GDM1 (cell line): ENCODE measurements around the gene DOCK4.

Experiments
- DNase-seq: peaks from one replicate; lab custom pipeline; 2025; lab: John Stamatoyannopoulos, UW

DOCK4 gene

DNA sequence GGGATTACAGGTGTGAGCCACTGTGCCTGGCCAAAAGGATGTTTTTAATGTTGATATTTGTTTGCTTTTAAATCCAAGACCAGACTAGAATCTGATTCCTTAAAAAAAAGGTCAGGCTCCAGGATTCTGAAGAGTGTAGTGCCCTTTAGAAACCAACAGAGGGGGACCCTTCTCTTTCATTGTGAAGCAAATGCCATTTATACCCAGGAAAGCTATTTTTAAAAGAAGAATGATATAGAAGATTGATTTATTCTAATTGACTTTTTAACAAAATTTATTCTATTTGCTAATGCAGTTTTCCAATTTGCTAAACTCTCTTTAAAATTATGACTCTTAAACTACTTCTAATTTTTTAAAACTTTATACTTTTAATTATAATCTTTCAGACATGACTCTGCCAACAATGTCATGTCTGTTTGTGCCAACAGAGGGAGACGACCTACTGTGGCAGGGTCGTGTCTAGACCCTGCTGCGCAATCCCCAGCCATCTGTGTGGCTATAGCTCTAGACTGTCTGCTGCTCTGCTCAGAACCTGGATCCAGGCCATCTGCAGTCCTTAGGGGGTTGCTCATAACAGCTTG is 442.9 kb downstream of the DOCK4 start:
- peak; percentile 10 for DNase-seq

- no peak for DNase-seq
Observed at GRCh38 chr7:111762799-111763198, 443.4 kb downstream of the DOCK4 start.

- no peak for DNase-seq
Observed at GRCh38 chr7:111762211-111762610, 444.0 kb downstream of the DOCK4 start.

DNA sequence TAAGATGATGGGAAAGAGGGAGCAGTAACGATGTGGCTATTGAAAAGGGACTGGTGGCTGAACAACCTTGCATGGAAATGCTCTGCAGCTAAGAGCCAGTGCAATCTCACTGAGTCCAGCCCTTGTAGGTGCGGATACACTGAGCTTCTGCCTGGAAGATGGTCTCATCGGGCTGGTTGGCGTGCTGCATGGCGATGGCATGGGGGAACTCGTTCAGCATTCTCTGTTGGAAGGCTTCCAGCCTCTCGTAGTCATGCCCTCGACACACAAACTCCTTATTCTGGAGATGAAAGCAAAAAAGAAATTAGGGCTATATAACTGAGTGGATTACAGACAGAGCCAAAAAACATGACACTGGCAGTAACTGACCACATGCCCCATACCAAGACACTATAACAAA is 446.2 kb downstream of the DOCK4 start:
- no peak for DNase-seq

DNA sequence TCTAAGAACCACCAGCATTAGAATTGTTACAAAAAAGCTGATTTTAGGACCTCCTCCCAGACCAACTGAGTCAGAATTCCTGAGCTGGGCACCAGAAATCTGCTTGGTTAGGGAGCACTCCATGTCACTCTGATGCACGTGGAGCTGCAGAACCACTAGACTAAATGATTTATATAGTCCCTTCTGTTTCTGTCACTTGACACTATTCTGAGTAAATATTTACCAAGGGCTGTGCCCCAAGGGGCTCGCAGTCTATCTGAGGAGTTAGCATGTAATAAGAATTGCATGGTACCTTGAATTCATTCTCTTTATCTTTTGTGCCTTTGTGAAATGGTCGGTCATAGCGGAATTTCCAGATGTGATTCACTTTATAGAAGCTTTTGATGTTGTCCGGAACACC is 447.9 kb downstream of the DOCK4 start:
- no peak for DNase-seq

- DNase-seq: no peak
Observed at GRCh38 chr7:111756687-111757178, 449.5 kb downstream of the DOCK4 start.

DNA sequence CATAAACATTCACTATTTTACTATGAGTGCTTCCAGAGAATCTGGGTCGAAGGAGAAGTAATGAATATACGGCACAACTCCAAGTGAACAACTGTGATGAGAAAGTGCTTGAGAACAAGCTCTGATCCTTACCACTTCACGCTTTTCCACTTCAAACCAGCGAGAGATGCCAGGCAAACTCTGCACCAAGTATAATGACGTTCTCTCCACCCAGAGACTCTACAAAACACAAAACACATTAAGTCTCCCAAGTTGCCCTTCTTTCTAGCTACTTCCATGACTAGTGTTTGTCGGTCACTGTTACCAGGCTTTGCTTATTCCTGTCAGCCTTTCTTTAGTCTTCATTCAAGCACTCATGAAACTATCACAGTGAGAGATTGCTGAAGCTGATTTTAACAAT is 450.8 kb downstream of the DOCK4 start:
- no peak for DNase-seq

- no peak for DNase-seq
Observed at GRCh38 chr7:111753968-111754367, 452.2 kb downstream of the DOCK4 start.

DNA sequence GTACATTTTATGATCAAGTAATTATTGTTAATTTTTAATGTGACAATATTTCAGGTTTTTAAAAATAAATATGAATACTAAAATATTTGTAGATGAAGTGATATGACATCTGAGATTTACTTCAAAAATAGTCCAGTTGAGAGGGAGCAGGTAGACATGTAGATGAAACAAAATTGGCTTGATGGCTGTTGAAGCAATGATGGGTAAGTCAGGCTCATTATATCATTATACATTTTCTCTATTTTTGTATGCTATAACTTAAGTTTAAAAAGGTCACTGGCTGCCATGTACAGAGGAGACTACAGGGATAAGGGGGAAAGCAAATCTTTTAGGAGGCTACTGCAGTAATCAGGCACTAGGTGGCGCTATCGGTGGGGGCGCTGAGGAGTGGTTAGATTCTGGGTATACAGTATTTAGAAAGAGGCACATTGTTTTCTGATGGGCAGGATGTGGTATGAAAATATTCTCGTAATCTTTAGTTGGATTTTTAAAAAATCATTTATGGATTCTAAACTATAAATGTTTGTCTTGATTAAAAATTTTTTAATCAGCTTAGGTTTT is 454.1 kb downstream of the DOCK4 start:
- DNase-seq: peak; percentile 47

- DNase-seq: no peak
Observed at GRCh38 chr7:111750878-111751277, 455.3 kb downstream of the DOCK4 start.

- DNase-seq: no peak
Observed at GRCh38 chr7:111750228-111750627, 456.0 kb downstream of the DOCK4 start.

- DNase-seq: no peak
Observed at GRCh38 chr7:111749625-111750024, 456.6 kb downstream of the DOCK4 start.

DNA sequence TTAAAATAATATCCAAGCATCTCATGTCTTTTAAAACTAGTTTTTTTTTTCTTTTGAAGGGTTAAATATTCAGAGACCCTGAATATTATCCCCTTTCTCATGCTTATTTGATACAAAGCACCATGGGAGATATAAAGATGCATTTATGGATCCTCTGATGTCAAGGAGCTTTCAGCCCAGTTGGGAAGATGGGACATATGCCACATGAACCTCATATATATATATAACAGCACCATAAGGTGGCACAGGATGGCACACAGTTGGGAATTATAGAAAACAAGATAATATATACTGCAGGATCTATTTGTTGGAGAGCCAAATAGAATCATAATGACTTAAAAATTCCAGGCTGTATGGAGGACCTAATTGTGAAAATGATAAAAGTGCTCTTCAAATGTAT is 458.5 kb downstream of the DOCK4 start:
- DNase-seq: no peak

DNA sequence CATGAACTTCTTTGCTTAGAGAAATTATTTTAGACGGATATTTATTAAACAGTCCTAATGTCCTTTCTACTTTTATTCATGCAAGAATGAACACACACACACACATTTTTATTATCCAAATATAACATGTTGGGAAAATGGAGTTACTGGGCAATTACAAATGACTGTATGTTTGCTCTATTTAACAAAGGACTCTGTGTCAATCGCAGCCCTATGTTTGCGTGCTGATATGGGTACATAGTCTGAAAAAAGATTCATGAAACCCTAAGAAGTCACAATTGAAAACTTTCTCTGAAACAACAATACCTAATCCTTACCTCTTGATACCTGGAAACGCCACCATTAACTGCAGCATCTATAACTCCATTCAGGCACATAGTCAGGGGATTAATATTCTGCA is 459.2 kb downstream of the DOCK4 start:
- no peak for DNase-seq

GRCh38 chr7:111744501-111745155 is 461.6 kb downstream of the DOCK4 start:
- DNase-seq: no peak

DNA sequence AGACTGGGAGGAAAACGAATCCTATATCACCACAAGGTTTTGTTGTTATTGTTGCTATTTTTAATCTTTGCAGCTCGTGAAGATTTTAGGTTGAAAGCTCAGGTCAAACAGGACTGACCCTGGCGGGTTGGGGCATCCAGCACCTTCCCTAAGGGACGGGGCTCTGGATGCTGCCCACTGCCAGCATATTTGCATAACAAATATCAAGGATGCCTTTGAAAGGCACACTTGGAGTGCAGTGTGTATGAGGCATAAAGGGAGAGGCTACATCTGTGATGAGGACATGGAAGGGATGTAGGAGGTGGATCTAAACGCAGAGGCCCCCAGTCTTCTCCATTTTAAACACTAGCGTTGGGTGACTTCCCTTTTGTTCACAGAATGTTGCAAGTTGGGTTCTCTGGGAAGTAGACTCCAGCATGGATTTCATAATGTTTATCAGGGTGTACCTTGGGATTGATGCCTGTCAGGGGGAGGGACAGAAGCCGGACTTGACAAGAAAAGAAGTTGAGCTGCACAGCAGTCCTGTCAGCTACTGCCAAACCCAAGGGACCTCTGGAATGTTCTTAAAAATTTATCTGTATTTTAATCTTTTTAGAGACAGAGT is 462.9 kb downstream of the DOCK4 start:
- no peak for DNase-seq

DNA sequence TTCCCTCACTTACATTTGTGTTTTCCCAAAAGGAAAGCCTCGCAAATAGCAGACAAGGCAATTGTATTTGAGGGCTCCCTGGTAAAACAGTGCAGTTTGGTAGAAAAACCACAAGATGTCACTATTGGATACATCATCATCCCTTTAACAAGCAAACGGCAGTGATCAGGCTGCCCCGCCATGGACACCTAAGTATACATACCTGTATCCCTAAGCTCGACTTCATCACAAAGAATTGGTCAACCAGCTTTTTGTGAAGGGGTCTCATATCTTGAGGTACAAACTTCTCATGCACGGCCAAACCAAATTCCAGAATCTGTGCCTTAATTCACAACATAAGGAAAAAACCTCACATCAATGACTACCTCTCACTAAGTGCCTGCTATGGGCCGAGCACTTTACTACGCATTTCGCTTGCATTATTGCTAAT is 464.4 kb downstream of the DOCK4 start:
- peak; percentile 7 for DNase-seq

- no peak for DNase-seq
Observed at GRCh38 chr7:111740942-111741341, 465.3 kb downstream of the DOCK4 start.

GRCh38 chr7:111736552-111736874 is 469.7 kb downstream of the DOCK4 start:
- DNase-seq: no peak

DNA sequence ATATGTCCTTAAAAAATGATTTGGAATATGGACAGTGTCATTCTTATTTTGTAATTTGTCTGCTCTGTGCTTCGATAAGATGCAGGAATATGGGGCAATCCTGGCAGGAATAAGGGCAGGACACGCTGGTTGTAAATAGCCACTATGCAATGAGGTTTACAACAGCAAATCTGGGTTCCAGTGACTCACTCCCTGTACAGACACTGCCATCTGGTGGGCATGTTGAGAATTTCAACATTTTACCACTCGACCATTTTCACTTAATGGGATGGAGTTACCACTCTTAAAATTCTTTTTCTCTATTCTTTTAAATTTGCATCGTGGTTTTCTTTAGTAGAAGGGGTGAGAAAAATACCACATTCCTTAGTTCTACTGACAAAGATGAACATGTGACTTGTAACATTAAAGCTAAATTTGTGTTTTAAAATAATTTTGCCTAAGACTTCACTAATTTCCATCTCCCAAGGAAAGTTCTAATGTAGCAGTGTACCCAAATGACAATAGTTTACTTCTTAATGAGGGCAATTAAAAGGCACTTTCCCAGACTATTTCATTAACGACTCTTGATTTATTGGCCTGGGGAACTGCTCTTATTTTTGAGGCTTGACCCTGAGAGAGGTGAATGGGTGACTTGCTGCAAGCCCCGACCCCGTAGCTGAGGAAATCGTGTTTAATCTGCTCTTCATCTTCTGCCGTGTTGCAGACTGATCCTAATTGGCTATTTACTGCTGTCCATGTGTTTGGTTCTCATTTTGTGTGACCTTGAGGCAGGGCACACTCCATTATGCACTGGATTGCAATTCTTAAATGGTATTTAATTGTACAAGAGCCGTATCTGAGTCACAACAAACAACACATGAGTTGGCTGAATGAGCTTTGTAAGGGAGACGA is 470.3 kb downstream of the DOCK4 start:
- no peak for DNase-seq

GRCh38 chr7:111734954-111735660 is 471.1 kb downstream of the DOCK4 start:
- DNase-seq: no peak

DNA sequence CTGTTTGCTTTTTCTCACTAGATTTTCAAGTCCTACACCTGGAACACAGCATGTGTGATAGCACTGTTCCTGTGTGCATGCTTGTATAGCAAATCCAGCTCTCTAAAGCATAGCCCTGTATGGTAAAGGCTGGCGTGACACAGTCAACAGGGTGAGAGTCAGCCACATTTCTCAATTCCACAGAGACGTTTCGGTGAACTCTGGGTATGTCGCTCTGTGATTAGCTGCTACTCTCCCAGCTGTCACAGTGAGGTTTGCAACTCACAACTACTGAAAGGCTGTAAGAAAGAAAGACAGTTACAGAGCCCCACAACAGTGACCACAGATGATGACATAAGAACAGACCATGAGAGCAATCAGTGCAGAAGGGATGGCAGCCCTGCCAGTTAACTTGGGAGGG is 473.3 kb downstream of the DOCK4 start:
- DNase-seq: no peak
